OCI-LY7 (cell line): ENCODE measurements around the gene CMAS. TPM values are rescaled to one million over a fixed set of nuclear protein-coding genes. Genes with fewer than 3 reads are reported as not detected.
A peak's percentile ranks its signal among the peaks of the same experiment; 100 is the strongest.

Source experiments
- BruUV-seq: library from RNA; stranded (reverse); fragments of 400-500 nt; replicated peaks from 2 replicates; lab custom pipeline; 2021; lab: Mats Ljungman, UMichigan
- CTCF ChIA-PET: fragments of 300-600 bp; sonication (Branson Sonifier 250); formaldehyde crosslinking; loops from one replicate; lab custom pipeline; 2022; ENCODE audit warnings: antibody characterized with exemption; ENCODE audit not compliant: unreplicated experiment; lab: Charles Lee
- POLR2A ChIA-PET: fragments of 300-600 bp; sonication (Branson Sonifier 250); formaldehyde crosslinking; loops from one replicate; lab custom pipeline; 2022; ENCODE audit warnings: antibody characterized with exemption; lab: Charles Lee
- DNase-seq: peaks from one replicate; pipeline ENCODE4 v3.0.0-alpha.2; 2015; ENCODE audit warnings: low spot score
- H2AFZ ChIP-seq: fragments of 200-600 bp; sonication (generic), shearing (Covaris generic); 2 replicates; pipeline ENCODE4 v1.6.1; 2014; ENCODE audit warnings: mild to moderate bottlenecking, antibody characterized with exemption, low read length, moderate library complexity
- H3K27ac ChIP-seq: fragments of 200-600 bp; sonication (generic); 2 replicates; pipeline ENCODE4 v1.5.1; 2014; ENCODE audit warnings: mixed run types, low read depth, mild to moderate bottlenecking, moderate library complexity, low read length, inconsistent platforms; ENCODE audit not compliant: poor library complexity, severe bottlenecking
- H3K36me3 ChIP-seq: fragments of 200-600 bp; sonication (generic); 2 replicates; pipeline ENCODE4 v1.6.1; 2014; ENCODE audit warnings: mild to moderate bottlenecking, antibody characterized with exemption, low read length, moderate library complexity, mixed read lengths; ENCODE audit not compliant: insufficient read depth
- H3K4me1 ChIP-seq: fragments of 200-600 bp; sonication (generic); 2 replicates; pipeline ENCODE4 v1.5.1; 2014; ENCODE audit warnings: mild to moderate bottlenecking, low read length; ENCODE audit not compliant: insufficient read depth, poor library complexity, severe bottlenecking
- H3K4me2 ChIP-seq: fragments of 200-600 bp; sonication (generic); 2 replicates; pipeline ENCODE4 v1.6.1; 2014; ENCODE audit warnings: mild to moderate bottlenecking, low read length
- H3K4me3 ChIP-seq: fragments of 200-600 bp; sonication (generic); 2 replicates; pipeline ENCODE4 v1.5.1; 2014; ENCODE audit warnings: mild to moderate bottlenecking, low read depth, low read length; ENCODE audit not compliant: poor library complexity, severe bottlenecking
- H3K79me2 ChIP-seq: fragments of 200-600 bp; sonication (generic); 2 replicates; pipeline ENCODE4 v1.6.1; 2016; ENCODE audit warnings: low read depth, mild to moderate bottlenecking, low read length, moderate library complexity, mixed read lengths; ENCODE audit not compliant: insufficient read depth
- H3K9me2 ChIP-seq: fragments of 200-600 bp; sonication (generic); 2 replicates; pipeline ENCODE4 v1.6.1; 2016; ENCODE audit warnings: mild to moderate bottlenecking, low read length, mixed read lengths; ENCODE audit not compliant: insufficient read depth
- H3K9me3 ChIP-seq: fragments of 200-600 bp; sonication (generic); 2 replicates; pipeline ENCODE4 v1.6.1; 2014; ENCODE audit warnings: mild to moderate bottlenecking, mixed run types, low read length, mixed read lengths
- H4K20me1 ChIP-seq: fragments of 200-600 bp; sonication (generic); 2 replicates; pipeline ENCODE4 v1.6.1; 2014; ENCODE audit warnings: mild to moderate bottlenecking, antibody characterized with exemption, low read length, moderate library complexity, mixed read lengths; ENCODE audit not compliant: insufficient read depth
- EZH2phosphoT487 ChIP-seq: fragments of 200-600 bp; sonication (generic); IDR thresholded peaks from 2 replicates; pipeline ENCODE4 v1.6.1; 2018; ENCODE audit warnings: low read depth, borderline replicate concordance, mild to moderate bottlenecking, mixed run types, antibody characterized with exemption, low read length, moderate library complexity, mixed read lengths
- intact Hi-C: fragments of 100-400 bp; cut with micrococcal nuclease; formaldehyde crosslinking; loops from one replicate; pipeline ENCODE4 v1.10.0; 2022; ENCODE audit not compliant: unreplicated experiment
- total RNA-seq, 2 experiments: library from RNA; depleted of rRNA in 1 of 2; stranded (reverse); fragments of >200 nt in 1 of 2; shearing (Covaris generic) in 1 of 2; gene quantifications; 2 replicates each; pipeline ENCODE4 v1.2.3, GENCODE V29; 2014 to 2022
- TF ChIP-seq, protein P1 (sequence below): fragments of 200-600 bp; sonication (generic); conservative IDR thresholded peaks from 2 replicates; pipeline ENCODE4 v1.5.1; 2014; ENCODE audit warnings: mild to moderate bottlenecking, antibody characterized with exemption, low read length, moderate library complexity, mixed read lengths

CMAS gene
- total RNA-seq, 2 experiments from 2014 or later, result 22.2 to 41.1 TPM

- Histone ChIP-seq H3K9me3 (no peaks in the 10 kb centered on the region), H3K27ac (no peak overlapping the region), H3K4me2 (no peak overlapping the region), H3K79me2 (no peaks in the 10 kb centered on the region), H3K4me1 (no peaks in the 10 kb centered on the region), H3K36me3 (no peaks in the 10 kb centered on the region), H4K20me1 (no peaks in the 10 kb centered on the region), H2AFZ (no peak overlapping the region), H3K9me2 (no peaks in the 10 kb centered on the region), H3K4me3 (no peak overlapping the region)
- no peak for TF ChIP-seq EZH2phosphoT487
- TF ChIP-seq, protein P1, sequence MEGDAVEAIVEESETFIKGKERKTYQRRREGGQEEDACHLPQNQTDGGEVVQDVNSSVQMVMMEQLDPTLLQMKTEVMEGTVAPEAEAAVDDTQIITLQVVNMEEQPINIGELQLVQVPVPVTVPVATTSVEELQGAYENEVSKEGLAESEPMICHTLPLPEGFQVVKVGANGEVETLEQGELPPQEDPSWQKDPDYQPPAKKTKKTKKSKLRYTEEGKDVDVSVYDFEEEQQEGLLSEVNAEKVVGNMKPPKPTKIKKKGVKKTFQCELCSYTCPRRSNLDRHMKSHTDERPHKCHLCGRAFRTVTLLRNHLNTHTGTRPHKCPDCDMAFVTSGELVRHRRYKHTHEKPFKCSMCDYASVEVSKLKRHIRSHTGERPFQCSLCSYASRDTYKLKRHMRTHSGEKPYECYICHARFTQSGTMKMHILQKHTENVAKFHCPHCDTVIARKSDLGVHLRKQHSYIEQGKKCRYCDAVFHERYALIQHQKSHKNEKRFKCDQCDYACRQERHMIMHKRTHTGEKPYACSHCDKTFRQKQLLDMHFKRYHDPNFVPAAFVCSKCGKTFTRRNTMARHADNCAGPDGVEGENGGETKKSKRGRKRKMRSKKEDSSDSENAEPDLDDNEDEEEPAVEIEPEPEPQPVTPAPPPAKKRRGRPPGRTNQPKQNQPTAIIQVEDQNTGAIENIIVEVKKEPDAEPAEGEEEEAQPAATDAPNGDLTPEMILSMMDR, result no peak
- intact Hi-C loops, result loop anchor here (5.0 kb wide), 1 partner anchor 360 kb away; no protein-coding TSS in a partner anchor
- POLR2A ChIA-PET, result interaction anchor here (0.6 kb wide), 1 partner anchor 360 kb away, joined by 3 read pairs; no protein-coding TSS in a partner anchor
- BruUV-seq, result no TSS peak
- no peak for DNase-seq
- CTCF ChIA-PET, result no interaction called here
Observed at GRCh38 chr12:22082190-22082701, 36.2 kb downstream of the CMAS start.

DNA sequence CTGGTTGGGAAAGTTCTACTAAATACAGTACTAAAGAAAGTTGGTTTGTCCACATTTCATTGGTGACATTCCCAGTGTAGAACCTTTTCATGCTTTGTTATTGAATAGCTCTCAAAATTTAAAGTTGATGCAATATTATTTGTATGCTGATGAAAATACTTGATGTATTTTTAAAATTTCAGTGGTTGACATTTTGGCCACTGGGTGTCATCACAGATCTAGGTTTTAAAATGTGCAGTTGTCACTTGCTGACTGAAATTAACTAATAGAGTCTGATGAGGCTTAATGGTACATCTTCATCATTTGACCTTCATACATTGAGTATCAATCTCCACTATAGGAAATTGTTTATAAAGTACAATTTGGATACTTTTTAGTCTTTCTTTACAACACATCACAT lies 37.1 kb downstream of the CMAS start:
- CTCF ChIA-PET, result no interaction called here
- intact Hi-C loops, result loop anchor here (5.0 kb wide), 1 partner anchor 359 kb away; no protein-coding TSS in a partner anchor
- no peaks in the 10 kb centered on the region for H3K79me2 ChIP-seq
- no peak overlapping the region for H3K4me2 ChIP-seq
- H3K9me3 ChIP-seq, result no peaks in the 10 kb centered on the region
- no peak overlapping the region for H3K4me3 ChIP-seq
- no peak overlapping the region for H2AFZ ChIP-seq
- no peak for TF ChIP-seq EZH2phosphoT487
- TF ChIP-seq, protein P1, result peak; percentile 76
- H3K27ac ChIP-seq, result no peak overlapping the region
- no TSS peak for BruUV-seq
- H3K36me3 ChIP-seq, result no peaks in the 10 kb centered on the region
- no peaks in the 10 kb centered on the region for H3K9me2 ChIP-seq
- H3K4me1 ChIP-seq, result no peaks in the 10 kb centered on the region
- DNase-seq, result peak; percentile 31
- H4K20me1 ChIP-seq, result no peaks in the 10 kb centered on the region
- POLR2A ChIA-PET, result interaction anchor here (0.6 to 0.7 kb wide), 3 partner anchors 15 to 135 kb away, joined by 3 to 8 read pairs (median 3); no protein-coding TSS in a partner anchor

DNA sequence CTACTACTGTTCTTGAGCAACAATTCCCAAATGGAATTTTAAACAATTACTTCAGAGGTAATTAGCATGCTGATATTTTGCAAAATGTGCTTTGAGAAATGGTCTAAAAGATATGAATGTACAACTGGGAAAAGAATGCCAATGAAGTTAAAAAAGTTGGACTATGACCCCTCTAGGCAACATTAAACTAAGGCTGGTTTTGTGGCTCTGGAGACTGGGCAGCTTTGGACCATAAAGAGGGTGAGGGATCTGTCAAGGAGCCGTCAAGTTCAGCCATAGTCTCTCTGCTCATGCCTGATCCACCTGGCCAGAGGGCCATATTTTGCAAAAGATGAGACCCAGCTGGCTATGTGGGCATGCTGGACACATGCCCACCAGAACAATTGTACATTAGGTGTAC lies 38.8 kb downstream of the CMAS start:
- ChIA-PET CTCF (no interaction called here), POLR2A (no interaction called here)
- no peak overlapping the region for H3K27ac ChIP-seq
- H3K79me2 ChIP-seq, result no peaks in the 10 kb centered on the region
- H3K9me3 ChIP-seq, result no peaks in the 10 kb centered on the region
- no peak overlapping the region for H3K4me3 ChIP-seq
- no peaks in the 10 kb centered on the region for H3K9me2 ChIP-seq
- no peak for DNase-seq
- no peaks in the 10 kb centered on the region for H4K20me1 ChIP-seq
- intact Hi-C loops, result loop anchor here (5.0 kb wide), 1 partner anchor 357 kb away; no protein-coding TSS in a partner anchor
- no peak overlapping the region for H3K4me2 ChIP-seq
- BruUV-seq, result no TSS peak
- no peak overlapping the region for H2AFZ ChIP-seq
- TF ChIP-seq, protein P1, result no peak
- TF ChIP-seq EZH2phosphoT487, result no peak
- no peaks in the 10 kb centered on the region for H3K4me1 ChIP-seq
- H3K36me3 ChIP-seq, result no peaks in the 10 kb centered on the region
